COLO668 (cell line): ENCODE results near the gene LRIF1.
"Not testable (repeated sequence)": the region's sequence is repeated elsewhere in the genome, so short reads cannot be mapped to it uniquely, and the experiment has no call there.

ENCODE experiments used
- DNase-seq: peaks from one replicate; lab custom pipeline; 2025; ENCODE audit not compliant: unreplicated experiment; lab: John Stamatoyannopoulos, UW

Gene LRIF1, protein sequence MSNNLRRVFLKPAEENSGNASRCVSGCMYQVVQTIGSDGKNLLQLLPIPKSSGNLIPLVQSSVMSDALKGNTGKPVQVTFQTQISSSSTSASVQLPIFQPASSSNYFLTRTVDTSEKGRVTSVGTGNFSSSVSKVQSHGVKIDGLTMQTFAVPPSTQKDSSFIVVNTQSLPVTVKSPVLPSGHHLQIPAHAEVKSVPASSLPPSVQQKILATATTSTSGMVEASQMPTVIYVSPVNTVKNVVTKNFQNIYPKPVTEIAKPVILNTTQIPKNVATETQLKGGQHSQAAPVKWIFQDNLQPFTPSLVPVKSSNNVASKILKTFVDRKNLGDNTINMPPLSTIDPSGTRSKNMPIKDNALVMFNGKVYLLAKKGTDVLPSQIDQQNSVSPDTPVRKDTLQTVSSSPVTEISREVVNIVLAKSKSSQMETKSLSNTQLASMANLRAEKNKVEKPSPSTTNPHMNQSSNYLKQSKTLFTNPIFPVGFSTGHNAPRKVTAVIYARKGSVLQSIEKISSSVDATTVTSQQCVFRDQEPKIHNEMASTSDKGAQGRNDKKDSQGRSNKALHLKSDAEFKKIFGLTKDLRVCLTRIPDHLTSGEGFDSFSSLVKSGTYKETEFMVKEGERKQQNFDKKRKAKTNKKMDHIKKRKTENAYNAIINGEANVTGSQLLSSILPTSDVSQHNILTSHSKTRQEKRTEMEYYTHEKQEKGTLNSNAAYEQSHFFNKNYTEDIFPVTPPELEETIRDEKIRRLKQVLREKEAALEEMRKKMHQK

DNA sequence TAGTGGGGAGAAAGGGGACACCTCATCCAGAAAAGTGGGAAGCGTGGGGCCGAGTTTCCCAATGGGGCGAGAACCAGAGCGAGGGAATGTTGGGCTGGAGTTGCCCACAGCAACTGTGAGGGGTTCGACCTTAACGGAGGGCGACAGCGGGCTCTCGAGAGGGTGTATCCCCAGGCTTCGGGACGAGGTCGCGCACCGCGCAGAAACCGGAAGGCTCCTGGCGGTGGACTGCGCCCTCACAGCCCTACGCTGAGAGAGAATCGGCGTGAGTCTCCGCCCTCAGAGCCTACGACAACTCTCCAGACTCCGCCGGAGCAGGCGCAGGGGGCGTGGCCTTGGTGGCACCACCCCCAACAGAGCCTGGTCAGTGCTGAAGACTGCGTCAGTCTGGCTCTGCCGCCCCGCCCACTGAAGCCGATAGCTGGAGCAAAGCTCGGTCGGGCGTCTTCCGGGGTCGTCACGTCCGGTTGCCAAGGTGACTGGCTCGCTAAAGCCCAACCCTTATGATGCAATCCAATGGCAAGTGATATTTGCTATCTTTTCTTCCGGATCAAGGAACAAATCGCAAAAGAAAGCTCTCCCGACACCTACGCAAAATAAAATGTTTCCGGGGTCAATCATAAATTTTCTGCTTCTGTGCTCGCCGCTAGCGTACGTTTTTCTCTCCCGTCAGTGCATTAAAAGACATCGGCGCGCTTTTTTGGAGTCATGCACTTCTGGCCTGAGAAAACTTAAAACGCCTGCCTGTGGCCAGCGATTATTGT, at the start of gene LRIF1:
Gene LRIF1, minus strand, starts transcription at position 232 of the 764 bp plus-strand sequence. CDS start 234 bp downstream, outside the sequence.
- DNase-seq, result peak; percentile 100

DNA sequence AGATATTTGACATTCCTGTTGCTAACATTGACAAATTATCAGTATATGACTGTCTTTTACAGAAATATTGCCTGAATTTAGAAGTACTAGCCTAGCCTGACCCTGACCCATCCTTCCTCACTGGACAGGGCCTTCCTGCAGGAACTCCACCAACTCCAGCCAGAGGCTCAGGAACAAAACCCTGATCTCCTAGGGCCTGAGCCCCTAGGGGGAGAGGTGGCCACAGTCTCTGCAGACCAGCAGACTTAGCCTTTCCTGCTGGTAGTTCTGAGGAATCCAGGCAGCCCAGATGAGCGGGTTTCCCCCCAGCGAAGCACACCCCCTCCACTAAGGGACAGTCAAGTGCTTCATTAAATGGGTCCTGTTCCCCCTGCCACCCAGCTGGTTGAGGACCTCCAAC, 44.3 kb upstream of the LRIF1 start:
- no peak for DNase-seq

DNA sequence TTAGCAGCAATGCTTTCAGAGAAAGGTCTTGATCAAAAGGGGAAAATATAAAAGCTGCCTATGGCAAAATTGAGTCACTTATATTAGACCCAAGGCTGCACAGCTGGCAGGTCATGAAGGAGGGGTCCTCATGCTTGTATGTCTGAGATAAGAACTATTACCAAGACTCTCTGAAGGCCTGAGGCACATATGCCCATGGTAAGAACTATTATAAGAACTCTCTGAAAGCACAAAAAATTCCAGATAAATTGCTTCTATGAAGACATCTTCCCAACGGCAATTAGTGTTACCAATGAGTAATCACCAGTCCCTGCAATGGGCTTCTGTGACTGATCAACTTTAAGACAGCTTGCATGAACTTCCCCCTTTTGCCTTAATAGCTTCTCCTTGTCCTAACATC, 42.8 kb upstream of the LRIF1 start:
- DNase-seq, result no peak

DNA sequence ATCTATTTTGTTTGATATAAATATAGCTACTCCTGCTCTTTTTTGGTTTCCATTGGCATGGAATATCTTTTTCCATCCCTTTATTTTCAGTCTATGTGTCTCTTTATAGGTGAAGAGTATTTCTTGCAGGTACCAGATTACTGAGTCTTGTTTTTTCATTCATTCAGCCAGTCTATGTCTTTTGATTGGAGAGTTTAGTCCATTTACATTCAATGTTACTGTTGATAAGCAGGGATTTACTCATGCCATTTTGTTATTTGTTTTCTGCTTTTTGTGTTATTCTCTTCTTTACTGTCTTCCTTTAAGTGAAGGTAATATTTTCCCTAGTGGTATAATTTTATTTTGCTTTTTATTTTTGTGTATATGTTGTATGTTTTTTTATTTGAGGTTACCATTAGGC, 35.9 kb upstream of the LRIF1 start:
- DNase-seq, result not testable (repeated sequence)

DNA sequence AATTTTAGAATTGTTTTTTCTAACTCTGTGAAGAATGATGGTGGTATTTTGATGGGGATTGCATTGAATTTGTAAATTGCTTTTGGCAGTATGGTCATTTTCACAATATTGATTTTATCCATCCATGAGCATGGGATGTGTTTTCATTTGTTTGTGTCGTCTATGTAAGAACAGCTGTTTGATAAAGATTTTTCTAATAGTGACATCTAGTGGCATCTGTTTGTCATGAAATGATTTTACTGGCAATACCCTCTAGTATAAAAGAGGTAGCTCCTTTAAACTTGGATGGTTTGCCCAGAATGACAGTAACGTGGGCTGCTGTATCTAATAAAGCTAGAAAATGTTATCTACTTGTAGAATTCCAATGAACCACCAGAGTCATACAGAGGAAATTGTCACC, 28.6 kb upstream of the LRIF1 start:
- not testable (repeated sequence) for DNase-seq

DNA sequence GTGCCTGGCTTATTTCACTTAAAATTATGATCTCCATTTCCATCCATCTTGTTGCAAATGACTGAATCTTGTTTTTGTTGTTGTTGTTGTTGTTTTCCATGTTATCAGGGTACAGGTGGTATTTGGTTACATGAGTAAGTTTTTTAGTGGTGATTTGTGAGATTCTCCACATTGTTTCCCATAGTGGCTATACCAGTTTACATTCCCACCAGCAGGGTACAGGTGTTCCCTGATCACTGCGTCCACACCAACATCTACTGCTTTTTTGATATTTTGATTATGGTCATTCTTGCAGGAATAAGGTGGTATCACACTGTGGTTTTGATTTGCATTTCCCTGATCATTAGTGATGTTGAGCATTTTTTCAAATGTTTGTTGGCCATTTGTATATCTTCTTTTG, 27.6 kb upstream of the LRIF1 start:
- DNase-seq, result not testable (repeated sequence)

DNA sequence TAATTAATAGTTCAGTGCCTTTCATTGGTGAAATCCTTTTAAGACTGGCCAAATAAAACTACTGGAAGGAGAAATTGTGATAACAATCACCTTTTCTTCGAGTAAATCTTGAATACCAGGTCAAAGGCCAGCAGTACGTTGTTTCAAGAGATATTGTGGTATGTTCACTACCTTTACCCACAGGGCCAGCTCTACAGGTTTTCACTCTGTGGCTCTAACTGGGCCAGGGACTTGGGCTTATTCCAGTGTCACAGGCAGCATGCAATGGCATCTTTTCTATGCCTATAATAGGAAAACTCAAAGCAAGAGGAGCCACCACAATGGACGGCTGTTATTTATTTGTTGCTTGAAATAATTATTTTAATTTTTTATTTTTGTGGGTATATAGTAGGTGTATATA, 26.8 kb upstream of the LRIF1 start:
- DNase-seq, result no peak

DNA sequence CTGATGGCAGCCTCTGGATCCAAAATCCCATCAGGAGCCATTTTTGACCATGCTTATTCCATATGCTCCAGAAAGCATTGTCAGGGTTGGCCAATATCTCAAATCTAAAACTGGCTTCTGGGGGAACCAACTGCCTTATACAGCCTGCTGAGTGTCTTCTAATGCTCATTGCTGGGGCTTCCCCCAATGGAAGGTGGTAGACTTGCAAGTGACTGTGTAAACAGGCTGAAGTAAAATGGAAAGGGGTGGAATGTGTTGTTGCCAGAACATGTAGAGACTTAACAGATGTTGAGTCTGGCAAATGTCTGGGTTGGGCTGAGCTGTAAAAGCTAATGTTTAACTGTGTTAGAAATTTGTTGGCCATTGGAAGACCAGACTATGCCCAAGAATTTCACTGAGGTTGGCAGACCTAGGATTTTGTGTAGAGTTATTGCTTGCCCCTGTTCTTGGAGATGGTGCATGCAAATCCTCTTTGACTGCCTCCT, 22.7 kb upstream of the LRIF1 start:
- DNase-seq, result no peak

DNA sequence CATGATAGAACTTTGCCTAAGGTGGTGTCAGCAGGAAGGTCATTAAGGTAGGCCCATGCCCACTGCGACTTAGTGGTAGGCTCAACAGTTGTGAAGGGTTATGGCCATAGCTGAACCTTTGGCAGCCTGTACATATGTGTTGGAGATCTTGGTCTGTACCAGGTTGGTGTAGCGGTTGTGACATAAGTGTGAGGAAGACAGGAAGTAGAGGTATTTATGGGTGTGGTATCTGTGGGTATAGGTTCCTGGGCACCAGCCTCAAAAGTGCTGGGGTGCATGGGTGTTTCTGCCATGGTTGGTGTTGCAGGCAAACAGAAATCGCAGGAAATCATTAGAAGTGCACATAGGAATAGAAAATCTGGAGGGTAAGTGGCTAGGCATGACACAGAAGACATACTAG, 18.6 kb upstream of the LRIF1 start:
- DNase-seq, result no peak

DNA sequence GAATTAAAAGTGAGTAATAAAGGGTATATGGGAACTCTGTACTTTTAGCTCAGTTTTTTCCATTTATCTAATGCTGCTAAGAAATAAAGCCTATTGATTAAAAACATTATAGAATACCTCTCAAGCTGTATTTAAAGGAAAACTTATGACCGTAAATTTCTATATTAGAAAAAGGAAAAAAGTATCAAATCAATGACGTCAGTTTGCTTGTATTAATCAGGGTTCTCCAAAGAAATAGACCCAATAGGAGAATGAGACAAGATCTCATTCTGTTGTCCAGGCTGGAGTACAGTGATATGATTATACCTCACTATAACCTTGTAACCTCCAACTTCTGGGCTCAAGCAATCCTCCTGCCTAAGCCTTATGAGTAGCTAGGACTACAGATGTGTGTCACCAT, 15.4 kb upstream of the LRIF1 start:
- no peak for DNase-seq

DNA sequence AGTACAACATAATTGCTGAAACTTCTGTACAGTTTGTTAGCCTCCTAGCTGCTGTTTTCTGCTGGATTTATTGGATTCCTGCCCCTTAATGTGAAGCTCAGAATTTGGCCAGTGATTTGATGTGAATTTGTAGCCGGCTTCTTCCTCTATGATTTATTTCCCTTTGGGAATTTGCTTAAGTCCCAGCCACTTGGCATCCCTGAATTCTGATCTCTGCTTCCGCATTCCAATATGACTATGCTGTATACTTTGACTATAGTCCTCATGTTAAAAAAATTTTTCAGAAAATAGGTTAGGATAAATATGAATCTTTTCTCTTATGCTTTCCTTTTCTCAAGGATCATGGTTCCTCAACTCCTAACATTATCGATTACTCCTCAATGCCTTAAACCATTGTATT, 12.4 kb upstream of the LRIF1 start:
- no peak for DNase-seq

DNA sequence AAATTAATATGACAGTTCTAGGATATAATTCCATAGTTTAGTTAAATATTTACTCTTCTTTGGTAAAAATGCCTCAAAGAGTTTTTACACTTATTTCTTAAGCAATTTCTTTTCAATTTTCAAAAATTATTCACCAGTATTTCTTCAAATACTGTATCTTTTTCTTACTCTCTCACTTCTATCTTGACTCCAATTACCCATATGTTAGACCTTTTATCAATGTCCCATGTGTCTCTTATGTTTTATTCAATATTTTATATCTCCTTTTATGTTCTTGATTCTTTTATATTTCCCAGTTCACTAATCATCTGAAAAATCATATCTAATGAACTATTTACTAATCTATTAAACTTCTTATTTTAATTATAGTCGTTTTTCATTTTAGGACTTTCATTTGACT, 11.5 kb upstream of the LRIF1 start:
- no peak for DNase-seq

DNA sequence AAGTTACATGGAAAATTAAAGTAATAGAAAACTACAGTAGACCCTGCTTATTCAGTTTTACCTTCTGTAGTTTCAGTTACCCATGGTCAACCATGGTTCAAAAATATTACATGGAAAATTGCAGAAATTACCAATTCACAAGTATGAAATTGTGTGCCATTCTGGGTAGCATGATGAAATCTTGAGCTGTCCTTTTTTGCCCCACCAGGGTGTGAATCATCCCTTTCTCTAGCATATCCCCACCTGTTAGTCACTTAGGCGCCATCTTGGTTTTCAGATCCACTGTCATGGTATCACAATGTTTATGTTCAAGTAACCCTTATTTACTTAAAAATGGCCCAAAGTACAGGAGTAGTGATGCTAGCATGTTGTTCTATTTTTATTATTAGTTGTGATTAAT, 3.5 kb upstream of the LRIF1 start:
- no peak for DNase-seq

DNA sequence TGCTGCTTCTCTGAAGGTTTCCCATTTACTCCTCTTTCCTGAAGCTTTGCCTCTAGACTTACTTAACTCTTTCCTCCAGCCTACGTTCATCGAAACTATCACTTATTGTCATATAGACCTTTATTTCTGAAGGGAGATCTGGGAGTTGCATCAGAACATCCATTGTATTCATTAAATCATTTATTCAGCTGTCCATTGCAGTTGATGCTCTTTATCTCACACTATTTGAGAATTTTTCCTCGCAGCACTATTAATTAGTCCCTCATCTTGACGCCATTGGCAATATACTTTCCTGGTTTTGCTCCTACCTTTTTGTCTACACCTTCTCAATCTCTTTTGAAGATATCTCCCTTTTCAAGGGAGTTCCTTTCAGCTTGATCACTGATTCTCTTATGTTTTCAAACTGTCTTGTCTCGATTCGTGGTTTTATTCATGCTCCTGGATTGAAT, 757 bp upstream of the LRIF1 start:
- DNase-seq, result no peak

DNA sequence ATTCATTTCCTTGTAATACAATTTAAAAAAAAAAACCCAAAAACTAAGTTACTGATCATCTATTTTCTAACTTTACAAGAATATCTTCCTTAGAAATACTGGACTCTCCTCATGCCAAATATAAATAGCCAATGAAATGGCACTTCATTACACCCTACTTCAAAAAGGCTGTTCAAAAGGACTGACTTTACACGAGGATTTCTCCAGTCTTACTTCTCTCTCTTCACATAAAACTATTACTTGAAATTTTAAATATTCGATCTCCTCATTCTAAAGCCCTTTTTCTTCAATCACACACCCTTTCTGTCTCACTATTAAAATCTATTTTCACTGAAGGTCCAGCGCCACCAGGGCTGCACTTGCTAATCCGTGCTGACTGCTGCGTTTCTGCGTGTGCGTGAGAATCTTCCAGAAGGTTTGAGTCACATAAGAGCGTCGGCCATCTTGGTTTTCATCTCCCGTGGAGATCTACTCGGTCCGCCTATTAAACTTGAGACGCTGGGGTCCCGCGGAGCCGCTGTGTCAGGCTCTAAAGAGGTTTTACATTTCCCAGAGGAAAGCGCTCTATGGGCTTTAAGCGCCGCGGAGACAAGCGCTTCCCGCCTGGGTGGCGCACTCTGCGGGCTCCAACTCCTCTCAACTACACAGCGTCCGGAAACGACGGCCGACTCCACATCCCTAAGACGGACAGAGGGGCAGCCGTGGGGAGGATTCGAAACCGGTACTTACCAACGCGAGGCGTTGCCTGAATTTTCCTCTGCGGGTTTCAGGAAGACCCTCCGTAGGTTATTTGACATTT, 631 bp downstream of the LRIF1 start:
- peak; percentile 71 for DNase-seq

DNA sequence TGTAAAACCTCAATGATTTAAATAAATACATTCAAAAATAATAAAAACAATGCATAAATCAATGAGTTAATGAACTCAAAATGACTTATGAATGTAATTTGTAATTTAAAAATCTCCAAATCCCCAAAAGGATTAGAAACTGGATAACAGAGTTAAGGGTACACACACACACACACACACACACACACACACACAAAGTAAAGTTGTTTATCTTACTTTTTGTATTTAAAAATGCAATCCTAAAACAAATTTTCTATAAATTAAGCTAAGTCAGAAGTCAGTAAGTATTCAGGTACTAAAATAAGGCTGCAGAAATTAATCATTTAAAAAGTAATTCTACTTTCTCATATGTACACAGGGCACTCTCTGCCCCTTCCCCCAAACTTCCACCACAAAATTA, 1.8 kb downstream of the LRIF1 start:
- DNase-seq, result no peak

DNA sequence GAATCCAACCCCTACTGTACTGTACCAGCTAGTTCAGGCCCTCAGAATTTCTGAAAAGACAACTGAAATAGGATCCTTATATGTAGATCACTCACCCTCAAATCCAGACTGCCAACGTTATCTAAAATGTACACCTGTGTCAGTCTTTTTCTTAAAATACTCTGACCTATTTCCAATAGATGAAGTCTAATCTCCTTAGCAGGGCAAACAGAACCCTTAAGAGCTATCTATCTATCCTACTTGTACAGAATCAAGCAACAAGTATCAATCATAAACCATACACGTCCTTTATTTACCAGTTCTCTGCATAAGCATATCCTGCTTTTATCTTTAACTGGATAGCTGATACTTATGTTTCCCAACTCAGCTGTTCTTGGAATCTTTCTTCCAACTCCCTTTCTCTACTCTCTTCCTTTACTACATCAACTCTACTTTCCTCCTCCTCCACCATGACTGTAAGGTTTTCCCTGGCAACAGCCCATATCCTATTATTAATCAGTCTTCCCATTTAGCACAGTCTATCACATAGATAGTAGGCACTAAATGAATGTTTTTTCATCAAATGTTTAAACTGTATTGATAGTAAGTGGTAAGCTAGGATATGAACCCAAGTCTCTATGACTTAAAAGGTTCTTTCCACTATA, 2.8 kb downstream of the LRIF1 start:
- no peak for DNase-seq

DNA sequence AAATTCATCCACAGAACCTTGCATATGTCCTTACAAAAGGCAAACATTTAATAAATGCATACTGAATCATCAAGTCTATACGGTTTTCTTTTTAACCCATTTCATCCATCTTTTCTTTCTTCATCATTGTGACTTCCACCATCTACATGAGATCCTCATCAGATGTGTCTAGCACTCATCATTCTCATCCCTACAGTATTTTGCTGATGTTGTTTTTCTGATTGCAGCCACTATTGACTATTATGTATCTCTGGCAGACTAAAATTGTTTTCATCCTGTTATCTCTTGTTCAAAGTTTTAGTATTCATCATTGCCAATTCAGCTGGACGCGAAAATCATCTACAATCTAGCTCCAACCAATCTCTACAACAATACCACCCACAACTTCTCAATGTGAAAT, 5.9 kb downstream of the LRIF1 start:
- DNase-seq, result no peak

DNA sequence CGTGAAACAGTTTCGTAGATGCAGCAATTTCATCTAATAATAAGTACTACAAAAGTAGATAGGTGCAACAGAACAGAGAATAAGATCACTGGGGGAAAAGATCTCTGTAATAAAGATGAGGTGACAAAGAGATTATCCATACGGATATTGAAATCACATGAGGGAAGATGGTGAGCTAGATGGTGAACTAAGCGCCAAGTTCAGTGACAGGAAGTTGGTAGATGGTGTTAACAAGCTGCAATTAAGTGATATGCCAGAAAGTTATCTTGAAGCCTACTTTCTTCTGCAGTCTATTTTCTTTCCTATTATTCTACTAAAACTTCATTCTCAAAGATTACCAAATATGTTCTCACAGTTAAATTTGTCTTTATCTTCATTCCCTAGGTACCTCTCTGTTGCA, 7.1 kb downstream of the LRIF1 start:
- DNase-seq, result no peak

DNA sequence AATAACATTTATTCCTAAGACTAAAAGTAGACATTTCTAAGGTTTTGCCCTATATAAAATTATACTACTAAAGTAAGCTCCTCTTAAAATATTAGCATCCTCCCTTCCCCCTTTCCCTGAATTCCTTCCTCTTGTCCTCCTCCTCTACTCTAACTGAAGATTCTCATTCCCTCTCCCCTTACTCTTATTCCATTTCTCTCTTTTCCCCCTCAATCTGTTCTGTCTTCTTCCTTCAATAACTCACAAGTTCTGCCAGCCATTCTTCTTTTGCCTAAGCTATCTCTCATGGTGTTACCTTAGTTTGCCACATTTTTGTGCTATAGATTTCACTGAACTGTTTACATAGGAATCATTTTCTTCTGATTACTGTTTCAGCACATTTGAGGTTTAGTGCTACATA, 10.7 kb downstream of the LRIF1 start:
- DNase-seq, result no peak
